Measurements from ENCODE around the gene TSSK3.

- TF ChIP-seq CTCF (IDR thresholded peaks at IDR 0.05; ENCODE audit: low read depth, low read length) (no peak), EZH2phosphoT487 (IDR thresholded peaks at IDR 0.05; ENCODE audit: low read depth) (no peak)
Observed at GRCh38 chr1:32394141-32394889, 32.0 kb downstream of the TSSK3 start, which contains the start of gene BSDC1.
